Iris pigment epithelial cell (primary cell): Measurements from ENCODE around the gene MYH7B.

Experiments
- DNase-seq: peaks from one replicate; pipeline ENCODE4 v3.0.0-alpha.2; 2011; ENCODE audit warnings: low read depth

MYH7B gene

GRCh38 chr20:34955231-34956040 lies at the start of gene MYH7B, which contains the start of gene GSS:
Gene MYH7B, plus strand, starts transcription at chr20:34955868. Its CDS starts 22,138 bp downstream, at chr20:34978006.
Gene GSS, minus strand, starts transcription at chr20:34955806. Its CDS starts 3,954 bp downstream, at chr20:34951852.
- peak; percentile 94 for DNase-seq

GRCh38 chr20:34907616-34908469 lies 47.8 kb upstream of the MYH7B start:
- peak; percentile 81 for DNase-seq

GRCh38 chr20:34915131-34915530 lies 40.5 kb upstream of the MYH7B start:
- DNase-seq = no peak

GRCh38 chr20:34915749-34916455 lies 39.8 kb upstream of the MYH7B start:
- no peak for DNase-seq

GRCh38 chr20:34916774-34917354 lies 38.8 kb upstream of the MYH7B start:
- no peak for DNase-seq

GRCh38 chr20:34920055-34920454 lies 35.6 kb upstream of the MYH7B start:
- no peak for DNase-seq

- DNase-seq = no peak
Measured at GRCh38 chr20:34921436-34921835, 34.2 kb upstream of the MYH7B start.

- peak; percentile 88 for DNase-seq
Measured at GRCh38 chr20:34922654-34923381, 32.9 kb upstream of the MYH7B start.

GRCh38 chr20:34923414-34923813 lies 32.3 kb upstream of the MYH7B start:
- DNase-seq = no peak

GRCh38 chr20:34925341-34925740 lies 30.3 kb upstream of the MYH7B start:
- DNase-seq = no peak

GRCh38 chr20:34925981-34926380 lies 29.7 kb upstream of the MYH7B start:
- no peak for DNase-seq

GRCh38 chr20:34926581-34926980 lies 29.1 kb upstream of the MYH7B start:
- no peak for DNase-seq

- no peak for DNase-seq
Measured at GRCh38 chr20:34927736-34928135, 27.9 kb upstream of the MYH7B start.

- DNase-seq = no peak
Measured at GRCh38 chr20:34928411-34928810, 27.3 kb upstream of the MYH7B start.

- DNase-seq = no peak
Measured at GRCh38 chr20:34931771-34932170, 23.9 kb upstream of the MYH7B start.

GRCh38 chr20:34938466-34939163 lies 17.1 kb upstream of the MYH7B start:
- DNase-seq = no peak

- DNase-seq = peak; percentile 78
Measured at GRCh38 chr20:34940081-34940481, 15.6 kb upstream of the MYH7B start.

GRCh38 chr20:34941226-34941625 lies 14.4 kb upstream of the MYH7B start:
- peak; percentile 74 for DNase-seq

- no peak for DNase-seq
Measured at GRCh38 chr20:34942301-34942700, 13.4 kb upstream of the MYH7B start.

GRCh38 chr20:34943808-34944567 lies 11.7 kb upstream of the MYH7B start:
- peak; percentile 39 for DNase-seq
